HG03175 (cell line): ENCODE data around the gene TMIE.

Experiments used
- ATAC-seq: cut with Tn5 transposase; IDR thresholded peaks from one replicate; pipeline ENCODE4 v1.9.1; 2021; ENCODE audit warnings: mild to moderate bottlenecking, moderate library complexity; ENCODE audit not compliant: unreplicated experiment

The TMIE gene

GRCh38 chr3:46701181-46701939 lies at the start of gene TMIE:
Gene TMIE, plus strand, starts transcription at chr3:46701392. Its CDS starts 96 bp downstream, at chr3:46701488.
- no peak for ATAC-seq

- no peak for ATAC-seq
Observed at GRCh38 chr3:46655271-46655670, 45.9 kb upstream of the TMIE start.

GRCh38 chr3:46656778-46657556 lies 44.2 kb upstream of the TMIE start:
- no peak for ATAC-seq

- ATAC-seq = no peak
Observed at GRCh38 chr3:46659285-46659684, 41.9 kb upstream of the TMIE start.

- no peak for ATAC-seq
Observed at GRCh38 chr3:46660003-46660402, 41.2 kb upstream of the TMIE start.

- no peak for ATAC-seq
Observed at GRCh38 chr3:46660543-46661523, 40.4 kb upstream of the TMIE start.

- ATAC-seq = no peak
Observed at GRCh38 chr3:46661776-46662766, 39.1 kb upstream of the TMIE start.

GRCh38 chr3:46662771-46663551 lies 38.2 kb upstream of the TMIE start:
- no peak for ATAC-seq

- ATAC-seq = no peak
Observed at GRCh38 chr3:46663591-46664135, 37.5 kb upstream of the TMIE start.

GRCh38 chr3:46664188-46664970 lies 36.8 kb upstream of the TMIE start:
- ATAC-seq = no peak

GRCh38 chr3:46664971-46665762 lies 36.0 kb upstream of the TMIE start:
- no peak for ATAC-seq

GRCh38 chr3:46665763-46666452 lies 35.3 kb upstream of the TMIE start:
- ATAC-seq = no peak

- no peak for ATAC-seq
Observed at GRCh38 chr3:46666453-46666845, 34.7 kb upstream of the TMIE start.

GRCh38 chr3:46667061-46667621 lies 34.1 kb upstream of the TMIE start:
- no peak for ATAC-seq

- no peak for ATAC-seq
Observed at GRCh38 chr3:46667657-46668056, 33.5 kb upstream of the TMIE start.

GRCh38 chr3:46668116-46668515 lies 33.1 kb upstream of the TMIE start:
- ATAC-seq = no peak
